ENCODE results near the gene SRSF7.
"Not testable (repeated sequence)": the region's sequence is repeated elsewhere in the genome, so short reads cannot be mapped to it uniquely, and the experiment has no call there.

The SRSF7 gene

GRCh38 chr2:38747819-38748218, 3.3 kb downstream of the SRSF7 start:
- TF ChIP-seq GATA1 (IDR thresholded peaks at IDR 0.05; ENCODE audit: low read depth, low read length) (no peak), POLR2A (IDR thresholded peaks at IDR 0.05; ENCODE audit: low read length) (no peak)
- no peak for DNase-seq

- TF ChIP-seq POLR2A (IDR thresholded peaks at IDR 0.05; ENCODE audit: low read length) = no peak
- TF ChIP-seq GATA1 (IDR thresholded peaks at IDR 0.05; ENCODE audit: low read depth, low read length) = no peak
- DNase-seq = peak in 1 of 2 experiments; percentile 11
Measured at GRCh38 chr2:38747007-38747424, 4.1 kb downstream of the SRSF7 start.

GRCh38 chr2:38745267-38745666, 5.9 kb downstream of the SRSF7 start:
- TF ChIP-seq POLR2A (IDR thresholded peaks at IDR 0.05; ENCODE audit: low read length) (no peak), GATA1 (IDR thresholded peaks at IDR 0.05; ENCODE audit: low read depth, low read length) (no peak)
- DNase-seq = no peak

GRCh38 chr2:38744399-38744780, 6.8 kb downstream of the SRSF7 start:
- no peak for TF ChIP-seq GATA1 (IDR thresholded peaks at IDR 0.05; ENCODE audit: low read depth, low read length)
- no peak for TF ChIP-seq POLR2A (IDR thresholded peaks at IDR 0.05; ENCODE audit: low read length)
- no peak for DNase-seq

- no peak for DNase-seq
- TF ChIP-seq GATA1 (IDR thresholded peaks at IDR 0.05; ENCODE audit: low read depth, low read length) (no peak), POLR2A (IDR thresholded peaks at IDR 0.05; ENCODE audit: low read length) (no peak)
Measured at GRCh38 chr2:38743672-38744398, 7.3 kb downstream of the SRSF7 start.

GRCh38 chr2:38742797-38743559, 8.2 kb downstream of the SRSF7 start:
- DNase-seq = peak in 1 of 2 experiments; percentile 35
- TF ChIP-seq POLR2A (IDR thresholded peaks at IDR 0.05; ENCODE audit: low read length) (no peak), GATA1 (IDR thresholded peaks at IDR 0.05; ENCODE audit: low read depth, low read length) (no peak)

- TF ChIP-seq POLR2A (IDR thresholded peaks at IDR 0.05; ENCODE audit: low read length) (no peak), GATA1 (IDR thresholded peaks at IDR 0.05; ENCODE audit: low read depth, low read length) (no peak)
- peak; percentile 58 to 71 for DNase-seq
Measured at GRCh38 chr2:38740851-38741731, 10.1 kb downstream of the SRSF7 start.

- no peak for TF ChIP-seq POLR2A (IDR thresholded peaks at IDR 0.05; ENCODE audit: low read length)
- DNase-seq = peak; percentile 23 to 32
Measured at GRCh38 chr2:38739524-38739923, 11.6 kb downstream of the SRSF7 start.

- no peak for DNase-seq
- TF ChIP-seq GATA1 (IDR thresholded peaks at IDR 0.05; ENCODE audit: low read depth, low read length) (no peak), POLR2A (IDR thresholded peaks at IDR 0.05; ENCODE audit: low read length) (no peak)
Measured at GRCh38 chr2:38737925-38738324, 13.2 kb downstream of the SRSF7 start.

GRCh38 chr2:38737000-38737698, 14.0 kb downstream of the SRSF7 start:
- not testable (repeated sequence) for DNase-seq

- TF ChIP-seq GATA1 (IDR thresholded peaks at IDR 0.05; ENCODE audit: low read depth, low read length) = no peak
- no peak for TF ChIP-seq POLR2A (IDR thresholded peaks at IDR 0.05; ENCODE audit: low read length)
- DNase-seq = no peak
Measured at GRCh38 chr2:38735999-38736320, 15.2 kb downstream of the SRSF7 start.

GRCh38 chr2:38734299-38735058, 16.7 kb downstream of the SRSF7 start:
- no peak for TF ChIP-seq POLR2A (IDR thresholded peaks at IDR 0.05; ENCODE audit: low read length)
- no peak for TF ChIP-seq GATA1 (IDR thresholded peaks at IDR 0.05; ENCODE audit: low read depth, low read length)
- no peak for DNase-seq
